H1 (cell line): ENCODE measurements around the gene NKIRAS2. TPM values are rescaled to one million over a fixed set of nuclear protein-coding genes. Genes with fewer than 3 reads are reported as not detected.

Experiments used
- BCL11A ChIP-seq, 2 experiments: IDR thresholded peaks; one replicate each; pipeline ENCODE4 v1.6.1; 2011; ENCODE audit warnings: low read depth in 2 of 2, low read length in 2 of 2, mild to moderate bottlenecking in 2 of 2
- BRCA1 ChIP-seq: IDR thresholded peaks from 2 replicates; pipeline ENCODE4 v1.6.1; 2012; ENCODE audit warnings: low read depth, low read length, improper control_type of control experiment
- CHD7 ChIP-seq: fragments of 300-600 bp; sonication (generic); IDR thresholded peaks from 2 replicates; pipeline ENCODE4 v1.7.1; 2012; ENCODE audit warnings: low read length, moderate library complexity, mild to moderate bottlenecking, inconsistent platforms; ENCODE audit not compliant: insufficient replicate concordance
- CREB1 ChIP-seq: IDR thresholded peaks from 2 replicates; pipeline ENCODE4 v1.6.1; 2012; ENCODE audit warnings: inconsistent platforms
- CTCF ChIP-seq, 3 experiments: IDR thresholded peaks; 1 replicate in 2 of 3; 2 replicates in 1 of 3; pipeline versions ENCODE4 v1.5.1 to v1.6.1; 2011; ENCODE audit warnings: low read length in 3 of 3, mild to moderate bottlenecking in 3 of 3, inconsistent platforms in 2 of 3, low read depth in 1 of 3, moderate library complexity in 1 of 3; ENCODE audit not compliant: insufficient read depth in 1 of 3; ENCODE audit errors: control extremely low read depth in 1 of 3
- GTF2F1 ChIP-seq: IDR thresholded peaks from 2 replicates; pipeline ENCODE4 v1.6.1; 2012; ENCODE audit warnings: low read depth, low read length, improper control_type of control experiment, borderline replicate concordance
- KDM1A ChIP-seq: fragments of 200-600, 300-600 bp; sonication (generic); IDR thresholded peaks from 2 replicates; pipeline ENCODE4 v1.7.1; 2016; ENCODE audit warnings: mild to moderate bottlenecking, low read length, borderline replicate concordance
- SIX5 ChIP-seq: IDR thresholded peaks from 2 replicates; pipeline ENCODE4 v1.6.1; 2011; ENCODE audit warnings: mild to moderate bottlenecking, low read depth, low read length
- polyA plus RNA-seq, 7 experiments: library from polyadenylated mRNA; depleted of rRNA in 3 of 7; stranded (reverse) in 5 of 7; unstranded in 2 of 7; fragments of >200 nt in 5 of 7; fragments of 200-250 nt in 2 of 7; gene quantifications; 1 replicate in 5 of 7; 2 replicates in 1 of 7; 4 replicates in 1 of 7; pipeline versions ENCODE4 v1.2.1 to v1.2.3, GENCODE V29; 2011 to 2013; ENCODE audit warnings: missing spikeins in 2 of 7, mixed read lengths in 2 of 7
- total RNA-seq: library from RNA; stranded (reverse); fragmentation: NEBNext Ultra II Directional; extraction: Animal tissue kit (Norgen Biotek cat#: 25700); gene quantifications from 2 replicates; pipeline ENCODE4 v1.2.1, GENCODE V29; 2021

The NKIRAS2 gene
- total and polyA plus RNA-seq, 2 of the 8 experiments (the other 6 are each of a cell fraction or from before 2014, with no cell fraction given) = 34.5 to 51.1 TPM

- TF ChIP-seq CHD7 (no peak), BCL11A (IDR thresholded peaks at IDR 0.05; ENCODE audit: low read depth in 2 of 2, low read length in 2 of 2) (no peak), SIX5 (no peak), KDM1A (no peak), GTF2F1 (no peak), CREB1 (no peak), BRCA1 (no peak), CTCF (IDR thresholded peaks at IDR 0.05; ENCODE audit: control extremely low read depth in 1 of 3, insufficient read depth in 1 of 3, low read depth in 1 of 3, low read length in 3 of 3) (no peak)
Observed at GRCh38 chr17:42000413-42001133, 19.3 kb upstream of the NKIRAS2 start (continued).
